Mesenchymal stem cell (in vitro differentiated cells and primary cell): ENCODE measurements around the gene KSR1.
"Not testable (repeated sequence)": the region's sequence is repeated elsewhere in the genome, so short reads cannot be mapped to it uniquely, and the experiment has no call there.

Experiments
- DNase-seq: peaks from one replicate; pipeline ENCODE4 v3.0.0-alpha.2; 2013
- H2AFZ ChIP-seq: one replicate; pipeline ENCODE4 v1.6.1; 2013; ENCODE audit warnings: low read depth, mild to moderate bottlenecking, control low read depth, inconsistent platforms, low read length, moderate library complexity
- H2AK5ac ChIP-seq: 2 replicates; pipeline ENCODE4 v1.6.1; 2013; ENCODE audit warnings: low read length, moderate library complexity, mild to moderate bottlenecking, inconsistent platforms; ENCODE audit not compliant: severe bottlenecking
- H2BK120ac ChIP-seq: one replicate; pipeline ENCODE4 v1.6.1; 2013; ENCODE audit warnings: low read depth, mild to moderate bottlenecking, inconsistent platforms, low read length, moderate library complexity
- H2BK12ac ChIP-seq, 2 experiments: one replicate each; pipeline ENCODE4 v1.6.1; 2013; ENCODE audit warnings: inconsistent platforms in 2 of 2, low read length in 2 of 2, mild to moderate bottlenecking in 2 of 2, moderate library complexity in 2 of 2, control low read depth in 1 of 2
- H2BK15ac ChIP-seq: one replicate; pipeline ENCODE4 v1.6.1; 2013; ENCODE audit warnings: mild to moderate bottlenecking, low read depth, inconsistent platforms; ENCODE audit not compliant: poor library complexity, severe bottlenecking
- H2BK5ac ChIP-seq: 2 replicates; pipeline ENCODE4 v1.6.1; 2013; ENCODE audit warnings: low read depth, mild to moderate bottlenecking, low read length, control low read depth, inconsistent platforms; ENCODE audit not compliant: poor library complexity, severe bottlenecking
- H3K14ac ChIP-seq, 2 experiments: one replicate each; pipeline ENCODE4 v1.6.1; 2013; ENCODE audit warnings: inconsistent platforms in 2 of 2, low read length in 2 of 2, control low read depth in 1 of 2, mild to moderate bottlenecking in 1 of 2, moderate library complexity in 1 of 2
- H3K18ac ChIP-seq, 2 experiments: one replicate each; pipeline ENCODE4 v1.6.1; 2013; ENCODE audit warnings: inconsistent platforms in 2 of 2, low read length in 2 of 2, control low read depth in 1 of 2, low read depth in 1 of 2, mild to moderate bottlenecking in 1 of 2
- H3K23ac ChIP-seq, 2 experiments: one replicate each; pipeline ENCODE4 v1.6.1; 2013; ENCODE audit warnings: inconsistent platforms in 2 of 2, low read length in 2 of 2, mild to moderate bottlenecking in 2 of 2, moderate library complexity in 2 of 2, control low read depth in 1 of 2
- H3K27ac ChIP-seq: 2 replicates; pipeline ENCODE4 v1.5.1; 2013; ENCODE audit warnings: mild to moderate bottlenecking, moderate library complexity, low read length, control low read depth, inconsistent platforms; ENCODE audit not compliant: poor library complexity, severe bottlenecking
- H3K27me3 ChIP-seq, 2 experiments: 2 replicates each; pipeline versions ENCODE4 v1.6.1 to v1.7.0; 2013; ENCODE audit warnings: low read length in 2 of 2, mild to moderate bottlenecking in 2 of 2, moderate library complexity in 2 of 2, control low read depth in 1 of 2, inconsistent platforms in 1 of 2; ENCODE audit not compliant: control insufficient read depth in 1 of 2, insufficient read depth in 1 of 2
- H3K36me3 ChIP-seq, 2 experiments: 2 replicates each; pipeline versions ENCODE4 v1.6.1 to v1.7.0; 2013; ENCODE audit warnings: low read length in 2 of 2, control low read depth in 1 of 2, inconsistent platforms in 1 of 2, low read depth in 1 of 2, mild to moderate bottlenecking in 1 of 2; ENCODE audit not compliant: insufficient read depth in 2 of 2, control insufficient read depth in 1 of 2
- H3K4ac ChIP-seq, 2 experiments: one replicate each; pipeline ENCODE4 v1.6.1; 2013; ENCODE audit warnings: inconsistent platforms in 2 of 2, low read length in 2 of 2, mild to moderate bottlenecking in 2 of 2, moderate library complexity in 2 of 2, control low read depth in 1 of 2, low read depth in 1 of 2
- H3K4me1 ChIP-seq: 2 replicates; pipeline ENCODE4 v1.6.1; 2013; ENCODE audit warnings: low read depth, low read length, control low read depth; ENCODE audit not compliant: control insufficient read depth, insufficient read depth
- H3K4me2 ChIP-seq: 2 replicates; pipeline ENCODE4 v1.6.1; 2013; ENCODE audit warnings: low read length, mild to moderate bottlenecking, inconsistent platforms; ENCODE audit not compliant: poor library complexity, severe bottlenecking
- H3K4me3 ChIP-seq, 2 experiments: 2 replicates each; pipeline versions ENCODE4 v1.5.1 to v1.7.0; 2013; ENCODE audit warnings: low read length in 2 of 2, mild to moderate bottlenecking in 2 of 2, control low read depth in 1 of 2, low read depth in 1 of 2; ENCODE audit not compliant: insufficient read depth in 1 of 2
- H3K79me1 ChIP-seq: replicated peaks from 2 replicates; pipeline ENCODE4 v1.6.1; 2013; ENCODE audit warnings: mild to moderate bottlenecking, control low read depth, low read length, inconsistent platforms; ENCODE audit not compliant: poor library complexity, severe bottlenecking
- H3K9ac ChIP-seq: 2 replicates; pipeline ENCODE4 v1.7.0; 2013; ENCODE audit warnings: mild to moderate bottlenecking, low read length, moderate library complexity
- H3K9me3 ChIP-seq: 2 replicates; pipeline ENCODE4 v1.7.0; 2013; ENCODE audit warnings: mild to moderate bottlenecking, low read length; ENCODE audit not compliant: control insufficient read depth
- H4K8ac ChIP-seq: one replicate; pipeline ENCODE4 v1.6.1; 2013; ENCODE audit warnings: inconsistent platforms, mild to moderate bottlenecking, low read length, moderate library complexity
- H4K91ac ChIP-seq: one replicate; pipeline ENCODE4 v1.6.1; 2013; ENCODE audit warnings: mild to moderate bottlenecking, low read length, inconsistent platforms
- WGBS: methylation state at CpG from one replicate; pipeline ENCODE4 v1.1.7; 2013; ENCODE audit warnings: mixed read lengths; 5-methylcytosine and 5-hydroxymethylcytosine counted together

Gene KSR1

DNA sequence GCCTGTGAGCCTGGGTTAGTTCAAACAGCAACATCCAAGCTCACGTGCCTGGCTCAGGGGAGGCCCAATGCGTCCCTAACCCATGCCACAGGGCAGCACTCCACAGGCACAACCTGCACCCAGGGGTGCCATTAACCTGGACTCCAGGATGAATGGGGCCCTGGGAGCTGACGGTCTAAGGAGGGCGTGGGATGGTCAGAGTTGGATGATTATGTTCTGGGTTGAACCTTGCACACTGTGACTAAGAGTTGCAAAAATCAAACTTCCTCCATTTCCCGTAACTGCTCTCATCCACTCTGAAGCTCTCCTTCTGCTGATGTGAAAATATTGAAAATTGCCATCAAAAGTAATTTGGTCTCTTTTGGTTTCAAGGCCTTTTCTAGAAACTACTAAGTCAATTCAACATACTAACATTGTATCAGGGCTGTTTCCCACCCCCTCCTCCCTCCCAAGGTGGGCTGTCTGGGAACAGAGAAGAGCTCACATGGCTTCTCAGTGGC lies 182.2 kb downstream of the KSR1 start:
- not testable (repeated sequence) for H3K79me1 ChIP-seq, H2BK12ac ChIP-seq, H2AFZ ChIP-seq, H3K18ac ChIP-seq, H4K8ac ChIP-seq, H3K4me3 ChIP-seq, H4K91ac ChIP-seq, H2BK5ac ChIP-seq, H3K4ac ChIP-seq, H2BK120ac ChIP-seq, H3K4me1 ChIP-seq, H3K23ac ChIP-seq, H3K36me3 ChIP-seq, H3K14ac ChIP-seq, H2AK5ac ChIP-seq, H3K27me3 ChIP-seq, H2BK15ac ChIP-seq, H3K9ac ChIP-seq, H3K4me2 ChIP-seq, DNase-seq, H3K27ac ChIP-seq, H3K9me3 ChIP-seq
- no CpG with 5 or more reads among the region's 5 CpGs for WGBS

- no peak for DNase-seq
- Histone ChIP-seq H4K91ac (no peak overlapping the region), H3K36me3 (peaks cover 0 to 4% of the 10 kb centered on the region in 2 experiments), H3K27me3 (no peaks in the 10 kb centered on the region), H2BK120ac (no peak overlapping the region), H3K4ac (no peak overlapping the region), H3K4me3 (no peak overlapping the region), H4K8ac (no peak overlapping the region), H2AK5ac (no peak overlapping the region), H3K18ac (no peak overlapping the region), H3K14ac (no peak overlapping the region), H2AFZ (no peak overlapping the region), H3K4me2 (no peak overlapping the region), H2BK12ac (no peak overlapping the region), H2BK5ac (no peak overlapping the region), H3K23ac (no peak overlapping the region), H2BK15ac (no peak overlapping the region), H3K27ac (no peak overlapping the region), H3K79me1 (no peaks in the 10 kb centered on the region), H3K9me3 (no peaks in the 10 kb centered on the region), H3K9ac (no peak overlapping the region), H3K4me1 (peaks cover 3% of the 10 kb centered on the region)
- WGBS, result 69% methylated on average over 3 of the region's 4 CpGs
These were observed 184.5 kb downstream of the KSR1 start for GRCh38 chr17:27640790-27641189.

DNA sequence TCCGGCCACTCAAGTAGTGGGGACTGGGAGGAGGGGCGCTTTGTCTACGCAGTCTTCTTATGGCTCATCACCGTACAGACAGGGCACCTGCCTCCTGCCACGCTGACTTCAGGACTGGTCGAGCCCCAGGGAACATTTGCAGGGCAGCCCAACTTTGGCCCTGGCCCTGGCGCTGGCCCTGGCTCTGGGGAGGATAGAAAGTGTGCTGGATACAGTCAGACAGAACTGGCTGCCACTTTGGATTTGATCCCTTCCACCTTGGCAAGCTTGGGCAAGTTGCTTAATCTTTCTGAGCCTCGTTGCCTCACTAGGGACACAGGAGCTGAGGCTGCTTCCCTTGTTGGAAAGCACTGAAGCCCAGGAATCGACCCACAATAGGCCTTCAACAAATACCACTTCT lies 188.3 kb downstream of the KSR1 start:
- Histone ChIP-seq H4K91ac (no peak overlapping the region), H2BK12ac (no peak overlapping the region), H3K9ac (no peak overlapping the region), H3K14ac (no peak overlapping the region), H2AK5ac (no peak overlapping the region), H3K9me3 (no peaks in the 10 kb centered on the region), H3K4me3 (no peak overlapping the region), H3K36me3 (peaks cover 0 to 4% of the 10 kb centered on the region in 2 experiments), H3K23ac (no peak overlapping the region), H3K4me2 (no peak overlapping the region), H2BK5ac (no peak overlapping the region), H3K18ac (no peak overlapping the region), H3K27ac (no peak overlapping the region), H3K79me1 (no peaks in the 10 kb centered on the region), H4K8ac (no peak overlapping the region), H3K4me1 (peaks cover 5% of the 10 kb centered on the region), H3K27me3 (peaks cover 0 to 16% of the 10 kb centered on the region in 2 experiments), H2BK120ac (no peak overlapping the region), H2AFZ (no peak overlapping the region), H3K4ac (no peak overlapping the region), H2BK15ac (no peak overlapping the region)
- WGBS, result 96% methylated on average over 8 of the region's 9 CpGs
- no peak for DNase-seq

- not testable (repeated sequence) for H3K4me1 ChIP-seq, H4K91ac ChIP-seq, H2AFZ ChIP-seq, H3K79me1 ChIP-seq, H3K4me2 ChIP-seq, H3K27ac ChIP-seq, H3K36me3 ChIP-seq, H3K9ac ChIP-seq, H3K4me3 ChIP-seq, H4K8ac ChIP-seq, H2BK120ac ChIP-seq, H2BK12ac ChIP-seq, H2BK5ac ChIP-seq, H3K4ac ChIP-seq, H3K18ac ChIP-seq, H2BK15ac ChIP-seq, H3K9me3 ChIP-seq, H2AK5ac ChIP-seq, H3K14ac ChIP-seq, DNase-seq, H3K23ac ChIP-seq
- WGBS, result 72% methylated on average over 2 of the region's 10 CpGs
- H3K27me3 ChIP-seq, result peaks cover 0 to 16% of the 10 kb centered on the region in 2 experiments
These were observed 189.4 kb downstream of the KSR1 start for GRCh38 chr17:27645621-27646020.
